ENCODE data around the gene SOHLH1. TPM values are rescaled to one million over a fixed set of nuclear protein-coding genes. Genes with fewer than 3 reads are reported as not detected.

The SOHLH1 gene
- total and polyA plus RNA-seq, 2 experiments from 2014 or later: not detected

GRCh38 chr9:135731454-135731853 lies 32.2 kb upstream of the SOHLH1 start:
- Histone ChIP-seq H3K4me1 (ENCODE audit: insufficient read depth) (no peaks in the 10 kb centered on the region), H4K20me1 (ENCODE audit: insufficient read depth) (no peaks in the 10 kb centered on the region), H3K4me2 (ENCODE audit: unreplicated experiment) (no peak overlapping the region), H2AFZ (no peak overlapping the region), H3K27ac (no peak overlapping the region), H3K4me3 (no peak overlapping the region), H3K79me2 (ENCODE audit: insufficient read depth) (no peaks in the 10 kb centered on the region), H3K9ac (no peak overlapping the region), H3K27me3 (replicated peaks; ENCODE audit: insufficient read depth) (peaks cover 28% of the 10 kb centered on the region), H3K9me3 (ENCODE audit: low read depth) (no peaks in the 10 kb centered on the region), H3K9me2 (ENCODE audit: insufficient read depth) (no peaks in the 10 kb centered on the region), H3K36me3 (ENCODE audit: low read depth) (no peaks in the 10 kb centered on the region), H3F3A (ENCODE audit: insufficient read depth) (no peaks in the 10 kb centered on the region)
- no peak for TF ChIP-seq EZH2phosphoT487 (IDR thresholded peaks at IDR 0.05; ENCODE audit: insufficient read depth, low read depth)
- TF ChIP-seq EZH2 (IDR thresholded peaks at IDR 0.05; ENCODE audit: insufficient read depth, poor library complexity, severe bottlenecking): no peak
- 85% methylated on average over 12 of the region's 12 CpGs for WGBS, 2 experiments (ENCODE audit: low coverage in 1 of 2, low lambda C conversion rate in 2 of 2, missing lambda C conversion rate in 2 of 2)
- in situ Hi-C loops (cut with MboI): no loop called here
- DNase-seq: no peak

GRCh38 chr9:135729480-135729879 lies 30.2 kb upstream of the SOHLH1 start:
- Histone ChIP-seq H3K9ac (no peak overlapping the region), H3K9me3 (ENCODE audit: low read depth) (no peaks in the 10 kb centered on the region), H3F3A (ENCODE audit: insufficient read depth) (no peaks in the 10 kb centered on the region), H3K27ac (no peak overlapping the region), H3K36me3 (ENCODE audit: low read depth) (no peaks in the 10 kb centered on the region), H3K27me3 (replicated peaks; ENCODE audit: insufficient read depth) (peaks cover 28% of the 10 kb centered on the region), H3K4me1 (ENCODE audit: insufficient read depth) (no peaks in the 10 kb centered on the region), H2AFZ (no peak overlapping the region), H4K20me1 (ENCODE audit: insufficient read depth) (no peaks in the 10 kb centered on the region), H3K9me2 (ENCODE audit: insufficient read depth) (no peaks in the 10 kb centered on the region), H3K79me2 (ENCODE audit: insufficient read depth) (no peaks in the 10 kb centered on the region), H3K4me3 (no peak overlapping the region), H3K4me2 (ENCODE audit: unreplicated experiment) (no peak overlapping the region)
- in situ Hi-C loops (cut with MboI): no loop called here
- TF ChIP-seq EZH2phosphoT487 (IDR thresholded peaks at IDR 0.05; ENCODE audit: insufficient read depth, low read depth): no peak
- TF ChIP-seq EZH2 (IDR thresholded peaks at IDR 0.05; ENCODE audit: insufficient read depth, poor library complexity, severe bottlenecking): no peak
- DNase-seq: no peak
- 25 to 30% methylated on average over 13 of the region's 13 CpGs for WGBS, 2 experiments (ENCODE audit: low coverage in 1 of 2, low lambda C conversion rate in 2 of 2, missing lambda C conversion rate in 2 of 2)

GRCh38 chr9:135728436-135729110 lies 29.3 kb upstream of the SOHLH1 start:
- 5% methylated on average over 14 to 18 of the region's 18 CpGs for WGBS, 2 experiments (ENCODE audit: low coverage in 1 of 2, low lambda C conversion rate in 2 of 2, missing lambda C conversion rate in 2 of 2)
- H3F3A ChIP-seq (ENCODE audit: insufficient read depth): no peaks in the 10 kb centered on the region
- H3K9me3 ChIP-seq (ENCODE audit: low read depth): no peaks in the 10 kb centered on the region
- H3K79me2 ChIP-seq (ENCODE audit: insufficient read depth): no peaks in the 10 kb centered on the region
- no peaks in the 10 kb centered on the region for H3K4me1 ChIP-seq (ENCODE audit: insufficient read depth)
- DNase-seq: no peak
- peaks cover 28% of the 10 kb centered on the region for H3K27me3 ChIP-seq (replicated peaks; ENCODE audit: insufficient read depth)
- TF ChIP-seq EZH2 (IDR thresholded peaks at IDR 0.05; ENCODE audit: insufficient read depth, poor library complexity, severe bottlenecking) (no peak), EZH2phosphoT487 (IDR thresholded peaks at IDR 0.05; ENCODE audit: insufficient read depth, low read depth) (no peak)
- in situ Hi-C loops (cut with MboI): no loop called here
- no peak overlapping the region for H3K9ac ChIP-seq
- H3K4me2 ChIP-seq (ENCODE audit: unreplicated experiment): no peak overlapping the region
- no peaks in the 10 kb centered on the region for H3K9me2 ChIP-seq (ENCODE audit: insufficient read depth)
- no peak overlapping the region for H2AFZ ChIP-seq
- H3K36me3 ChIP-seq (ENCODE audit: low read depth): no peaks in the 10 kb centered on the region
- H3K27ac ChIP-seq: no peak overlapping the region
- no peak overlapping the region for H3K4me3 ChIP-seq
- H4K20me1 ChIP-seq (ENCODE audit: insufficient read depth): no peaks in the 10 kb centered on the region

GRCh38 chr9:135727257-135727875 lies 28.1 kb upstream of the SOHLH1 start:
- H3F3A ChIP-seq (ENCODE audit: insufficient read depth): no peaks in the 10 kb centered on the region
- no peak for DNase-seq
- in situ Hi-C loops (cut with MboI): no loop called here
- TF ChIP-seq EZH2phosphoT487 (IDR thresholded peaks at IDR 0.05; ENCODE audit: insufficient read depth, low read depth) (no peak), EZH2 (IDR thresholded peaks at IDR 0.05; ENCODE audit: insufficient read depth, poor library complexity, severe bottlenecking) (no peak)
- H3K27ac ChIP-seq: no peak overlapping the region
- no peaks in the 10 kb centered on the region for H4K20me1 ChIP-seq (ENCODE audit: insufficient read depth)
- no peak overlapping the region for H2AFZ ChIP-seq
- H3K79me2 ChIP-seq (ENCODE audit: insufficient read depth): no peaks in the 10 kb centered on the region
- H3K4me3 ChIP-seq: no peak overlapping the region
- H3K9me2 ChIP-seq (ENCODE audit: insufficient read depth): no peaks in the 10 kb centered on the region
- no peak overlapping the region for H3K4me2 ChIP-seq (ENCODE audit: unreplicated experiment)
- H3K36me3 ChIP-seq (ENCODE audit: low read depth): no peaks in the 10 kb centered on the region
- 21 to 27% methylated on average over 11 of the region's 11 CpGs for WGBS, 2 experiments (ENCODE audit: low coverage in 1 of 2, low lambda C conversion rate in 2 of 2, missing lambda C conversion rate in 2 of 2)
- H3K4me1 ChIP-seq (ENCODE audit: insufficient read depth): no peaks in the 10 kb centered on the region
- no peaks in the 10 kb centered on the region for H3K9me3 ChIP-seq (ENCODE audit: low read depth)
- H3K27me3 ChIP-seq (replicated peaks; ENCODE audit: insufficient read depth): peaks cover 28% of the 10 kb centered on the region
- H3K9ac ChIP-seq: no peak overlapping the region

Measured in GM23248 (cell line).